GM21447 (cell line): ENCODE data around the gene IP6K2.

Experiments used
- ATAC-seq: cut with Tn5 transposase; IDR thresholded peaks from one replicate; pipeline ENCODE4 v1.9.1; 2021; ENCODE audit not compliant: unreplicated experiment

The IP6K2 gene

GRCh38 chr3:48692551-48692950 lies 24.5 kb downstream of the IP6K2 start:
- ATAC-seq = no peak

GRCh38 chr3:48690846-48691458 lies 26.1 kb downstream of the IP6K2 start:
- no peak for ATAC-seq

DNA sequence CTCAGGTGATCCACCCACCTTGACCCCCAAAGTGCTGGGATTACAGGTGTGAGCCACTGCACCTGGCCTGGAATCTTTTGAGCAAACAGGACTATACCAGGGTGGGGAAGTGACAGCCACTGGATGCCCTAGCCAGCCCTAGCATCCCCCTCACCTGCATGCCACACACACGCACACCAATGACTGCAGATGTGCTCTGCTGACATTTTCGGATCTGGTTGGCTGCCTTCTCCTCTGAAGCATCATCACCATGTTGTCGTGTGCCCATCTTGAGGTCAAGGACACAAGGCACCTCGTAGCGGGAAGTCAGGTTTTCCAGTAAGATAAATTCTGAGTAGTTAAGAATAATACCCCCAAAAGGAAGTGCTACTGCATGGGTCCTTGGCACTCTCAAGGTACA lies 27.6 kb downstream of the IP6K2 start:
- no peak for ATAC-seq

GRCh38 chr3:48688737-48689075 lies 28.3 kb downstream of the IP6K2 start:
- no peak for ATAC-seq

- ATAC-seq = no peak
Observed at GRCh38 chr3:48688032-48688736, 28.8 kb downstream of the IP6K2 start.

- no peak for ATAC-seq
Observed at GRCh38 chr3:48687220-48687678, 29.8 kb downstream of the IP6K2 start.

- ATAC-seq = no peak
Observed at GRCh38 chr3:48686538-48687219, 30.3 kb downstream of the IP6K2 start.

GRCh38 chr3:48685603-48686511 lies 31.2 kb downstream of the IP6K2 start, which contains the start of gene NCKIPSD:
Gene NCKIPSD, minus strand, starts transcription at chr3:48685915. Its CDS starts 108 bp downstream, at chr3:48685807.
- ATAC-seq = peak; percentile 64

GRCh38 chr3:48685293-48685602 lies 31.8 kb downstream of the IP6K2 start:
- ATAC-seq = no peak

GRCh38 chr3:48684480-48685143 lies 32.4 kb downstream of the IP6K2 start:
- no peak for ATAC-seq

DNA sequence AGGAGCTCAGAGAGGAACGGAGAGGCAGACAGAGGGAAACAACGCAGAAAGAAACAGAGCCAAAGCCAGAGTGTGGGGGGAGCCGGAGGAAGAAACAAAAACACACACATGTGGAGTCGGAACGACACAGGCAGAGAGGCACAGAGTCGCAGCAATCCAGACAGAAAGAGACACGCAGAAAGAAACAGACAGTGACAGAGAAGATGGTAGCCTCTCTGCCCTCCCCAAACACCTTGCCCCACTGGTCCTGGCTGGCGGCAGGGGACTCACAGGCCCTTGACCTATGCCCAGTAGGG lies 33.0 kb downstream of the IP6K2 start:
- ATAC-seq = no peak

GRCh38 chr3:48682786-48683185 lies 34.2 kb downstream of the IP6K2 start:
- ATAC-seq = no peak

DNA sequence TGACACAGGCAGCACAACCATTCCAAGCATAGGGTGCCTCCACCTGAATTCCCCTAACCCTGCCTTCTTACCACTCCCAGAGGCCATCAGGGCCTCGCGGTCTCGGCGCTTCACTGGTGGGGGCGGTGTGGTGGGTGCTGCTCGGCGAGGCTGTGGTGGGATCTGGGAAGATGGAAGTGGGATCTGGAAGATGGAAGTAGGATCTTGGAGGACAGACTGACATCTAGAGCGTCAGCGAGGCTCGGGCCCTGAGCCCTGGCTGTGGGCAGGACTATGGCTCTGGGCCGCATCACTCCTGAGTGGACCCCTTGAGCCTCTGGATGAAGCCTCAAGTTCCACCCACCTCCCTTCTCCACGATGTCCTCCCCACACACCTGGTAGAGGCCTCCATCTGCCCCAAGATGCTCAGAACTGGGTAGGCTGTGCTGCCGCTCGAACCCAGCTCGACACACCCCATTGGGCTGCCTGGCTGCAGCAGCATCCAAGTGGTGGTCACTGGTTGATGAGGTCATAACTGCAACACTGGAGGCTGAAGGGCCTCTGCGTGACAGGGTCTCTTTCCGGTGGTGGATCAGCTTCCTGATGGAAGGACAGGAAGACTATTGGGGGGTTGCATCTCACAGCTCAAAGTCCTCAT lies 34.9 kb downstream of the IP6K2 start:
- ATAC-seq = no peak

GRCh38 chr3:48681541-48681880 lies 35.5 kb downstream of the IP6K2 start:
- ATAC-seq = no peak

DNA sequence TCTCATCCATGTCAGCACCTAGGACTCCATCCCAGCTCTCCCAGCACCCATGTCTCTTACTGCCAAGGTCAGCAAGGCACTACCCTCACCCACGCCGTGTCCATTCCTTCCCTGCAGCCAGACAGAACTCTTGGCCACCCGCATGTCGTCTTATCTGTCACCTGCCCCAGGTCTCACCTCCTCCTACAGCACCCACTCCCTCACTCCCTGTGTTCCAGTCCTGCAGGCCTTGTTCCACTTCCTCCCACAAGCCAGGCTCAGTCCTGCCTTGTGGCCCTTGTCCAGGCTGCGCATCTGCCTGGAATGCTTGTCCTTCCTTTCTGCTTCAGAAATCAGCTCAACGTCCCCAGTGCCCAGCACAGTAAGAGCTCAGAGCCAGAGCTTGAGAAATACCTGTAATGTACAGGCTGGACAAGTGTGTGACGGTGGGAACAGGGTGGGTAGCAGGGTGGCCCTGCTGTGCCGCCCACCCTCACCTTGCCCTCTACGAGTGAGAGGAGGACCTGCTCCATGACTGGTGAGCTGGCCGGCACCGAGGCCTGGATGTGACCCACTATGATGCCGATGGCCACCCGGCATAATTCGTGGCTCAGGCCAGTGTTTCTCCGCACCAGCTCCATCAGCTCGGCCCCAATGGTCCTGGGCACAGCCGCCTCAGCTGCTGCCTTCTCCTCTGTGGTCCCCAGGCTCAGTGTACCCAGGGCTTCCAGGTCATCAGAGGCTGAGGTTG lies 36.0 kb downstream of the IP6K2 start:
- no peak for ATAC-seq

DNA sequence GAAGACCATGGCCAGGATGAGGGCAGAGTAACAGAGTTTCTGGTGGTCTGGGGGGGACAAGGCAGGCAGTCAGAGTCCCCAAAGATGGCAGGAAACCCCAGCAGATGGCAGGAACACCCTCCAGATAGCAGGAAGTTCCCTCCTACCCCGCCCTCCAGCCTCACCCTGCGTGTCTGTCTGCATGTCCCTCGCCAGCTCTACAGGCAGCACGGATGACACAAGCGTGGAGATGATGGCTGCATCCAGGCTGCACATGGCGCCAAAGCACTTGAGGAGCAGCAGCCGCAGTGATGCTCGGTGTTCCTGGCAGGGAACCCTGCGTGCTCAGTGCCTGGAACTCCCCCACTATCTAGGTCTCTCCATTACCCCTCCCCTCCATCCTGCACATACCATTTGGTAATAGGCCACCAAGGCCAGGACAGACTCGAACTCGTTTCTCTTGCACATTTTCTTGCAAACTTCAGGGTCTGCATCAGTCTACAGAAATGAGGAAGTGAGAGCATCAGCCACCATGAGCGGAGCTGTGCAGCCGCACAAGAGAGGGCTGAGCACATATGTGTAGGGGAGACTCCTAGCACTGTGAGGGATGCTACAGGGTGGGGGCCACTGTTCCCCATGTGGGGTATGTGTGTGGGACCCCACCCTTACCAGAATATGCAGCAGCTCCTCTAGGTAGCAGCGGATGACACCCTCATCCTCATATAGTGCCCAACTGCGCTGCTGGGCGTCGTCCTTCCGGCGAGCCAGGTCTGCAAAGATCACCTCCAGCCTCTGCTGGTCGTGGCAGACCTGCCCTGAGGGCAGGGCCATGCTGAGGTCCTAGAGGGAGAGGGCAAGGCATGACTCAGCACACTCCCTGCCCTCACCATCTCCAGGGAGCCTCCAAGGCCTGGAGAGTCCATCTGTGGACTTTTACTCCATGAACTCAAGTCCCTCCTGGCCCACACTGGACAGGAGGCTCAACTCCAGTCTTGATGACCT lies 37.3 kb downstream of the IP6K2 start:
- no peak for ATAC-seq

GRCh38 chr3:48678566-48679380 lies 38.2 kb downstream of the IP6K2 start:
- no peak for ATAC-seq

GRCh38 chr3:48678056-48678455 lies 39.0 kb downstream of the IP6K2 start:
- no peak for ATAC-seq
